Esophagus muscularis mucosa (tissue), 4 donors: ENCODE measurements around the gene ST7. TPM values are rescaled to one million over a fixed set of nuclear protein-coding genes. Genes with fewer than 3 reads are reported as not detected.

Experiments
- DNase-seq: peaks from one replicate; pipeline ENCODE4 v3.0.0-alpha.2; 2017; ENCODE audit errors: extremely low spot score
- H3K27ac ChIP-seq, 4 donors: fragments of 200-600 bp; sonication (generic); replicated peaks in 1 of 4; 1 replicate in 3 of 4; 2 replicates in 1 of 4; pipeline ENCODE4 v1.5.1; 2016 to 2019; ENCODE audit warnings: mild to moderate bottlenecking in 1 of 4
- H3K27me3 ChIP-seq, 4 donors: fragments of 200-600 bp; sonication (generic); one replicate each; pipeline versions ENCODE4 v1.5.1 to v1.6.0; 2016 to 2019
- H3K36me3 ChIP-seq, 4 donors: fragments of 200-600 bp; sonication (generic); one replicate each; pipeline ENCODE4 v1.5.1; 2016 to 2019
- H3K4me1 ChIP-seq, 4 donors: fragments of 200-600 bp; sonication (generic); one replicate each; pipeline ENCODE4 v1.5.1; 2016 to 2019
- H3K4me3 ChIP-seq, 4 donors: fragments of 200-600 bp; sonication (generic); 1 replicate in 2 of 4; 2 replicates in 2 of 4; pipeline ENCODE4 v1.5.1; 2016 to 2019; ENCODE audit warnings: mild to moderate bottlenecking in 4 of 4, moderate library complexity in 1 of 4
- H3K9me3 ChIP-seq, 4 donors: fragments of 200-600 bp; sonication (generic); 1 replicate in 3 of 4; 2 replicates in 1 of 4; pipeline ENCODE4 v1.5.1; 2016 to 2019
- CTCF ChIP-seq, 3 experiments: fragments of 200-600 bp in 2 of 3; fragments of 450-650 bp in 1 of 3; sonication (generic) in 2 of 3; IDR thresholded peaks; one replicate each; pipeline ENCODE4 v1.5.1; 2017 to 2019; ENCODE audit warnings: antibody characterized with exemption in 3 of 3, mild to moderate bottlenecking in 2 of 3, moderate library complexity in 1 of 3
- EP300 ChIP-seq: sonication (generic); formaldehyde crosslinking; IDR thresholded peaks from one replicate; pipeline ENCODE4 v1.6.1; 2017; ENCODE audit warnings: antibody characterized with exemption
- POLR2A ChIP-seq: fragments of 450-650 bp; IDR thresholded peaks from one replicate; pipeline ENCODE4 v1.6.1; 2017; ENCODE audit warnings: antibody characterized with exemption, moderate library complexity, mild to moderate bottlenecking, low read depth
- POLR2AphosphoS5 ChIP-seq, 2 donors: sonication (generic); formaldehyde crosslinking; IDR thresholded peaks; one replicate each; pipeline ENCODE4 v1.6.1; 2017; ENCODE audit warnings: antibody characterized with exemption in 2 of 2
- WGBS: methylation state at CpG from one replicate; pipeline ENCODE4 v1.1.5; 2018; 5-methylcytosine and 5-hydroxymethylcytosine counted together
- intact Hi-C: fragments of 100-400 bp; cut with DNase I; formaldehyde crosslinking; loops from one replicate; pipeline ENCODE4 v1.15.1; 2023
- total RNA-seq, 4 donors: library from RNA; depleted of rRNA; stranded (reverse); fragments of >200 nt; gene quantifications; one replicate each; pipeline versions ENCODE4 v1.1.0 to v1.2.1, GENCODE V29; 2016

The ST7 gene
- total RNA-seq, 4 donors from 2014 or later = 16.9 to 22.0 (median 18.2) TPM

DNA sequence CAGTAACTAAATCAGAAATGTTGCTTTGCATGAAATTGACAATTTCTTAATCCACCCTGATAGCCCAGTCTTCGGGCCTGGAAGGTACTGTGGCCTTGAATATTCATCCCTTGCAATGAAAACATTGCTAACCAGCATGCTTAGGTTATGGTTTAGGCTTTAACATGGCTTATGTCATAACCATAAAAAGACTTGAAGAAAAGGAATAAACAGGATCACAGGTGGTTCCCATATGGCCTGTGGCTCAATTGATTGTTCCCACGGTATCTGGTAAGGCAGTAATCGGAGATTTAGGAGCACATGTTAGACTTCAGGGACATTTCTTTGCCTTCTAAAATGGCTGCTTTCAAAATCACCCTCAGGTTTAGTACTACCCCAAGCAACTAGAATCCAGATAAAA is 139.5 kb downstream of the ST7 start:
- H3K9me3 ChIP-seq = no peaks in the 10 kb centered on the region
- intact Hi-C loops = no loop called here
- H3K4me3 ChIP-seq = no peak overlapping the region
- TF ChIP-seq CTCF (IDR thresholded peaks at IDR 0.05) = no peak
- TF ChIP-seq POLR2A = no peak
- H3K27me3 ChIP-seq = no peaks in the 10 kb centered on the region
- WGBS = 88% methylated on average over 3 of the region's 3 CpGs
- no peak for DNase-seq
- H3K4me1 ChIP-seq = peaks cover 4 to 13% (median 7%) of the 10 kb centered on the region in 4 donors
- H3K27ac ChIP-seq = no peak overlapping the region
- H3K36me3 ChIP-seq = no peaks in the 10 kb centered on the region

GRCh38 chr7:117094457-117094856 is 141.2 kb downstream of the ST7 start:
- WGBS = 95% methylated on average over 3 of the region's 3 CpGs
- no peaks in the 10 kb centered on the region for H3K27me3 ChIP-seq
- H3K9me3 ChIP-seq = no peaks in the 10 kb centered on the region
- intact Hi-C loops = no loop called here
- peaks cover 4 to 13% (median 9%) of the 10 kb centered on the region in 4 donors for H3K4me1 ChIP-seq
- H3K36me3 ChIP-seq = no peaks in the 10 kb centered on the region
- H3K27ac ChIP-seq = no peak overlapping the region
- TF ChIP-seq EP300 (no peak), CTCF (IDR thresholded peaks at IDR 0.05) (no peak), POLR2A (no peak), POLR2AphosphoS5 (IDR thresholded peaks at IDR 0.05) (no peak)
- H3K4me3 ChIP-seq = no peak overlapping the region
- DNase-seq = no peak

- no peaks in the 10 kb centered on the region for H3K36me3 ChIP-seq
- H3K27ac ChIP-seq = no peak overlapping the region
- no peaks in the 10 kb centered on the region for H3K9me3 ChIP-seq
- no peak overlapping the region for H3K4me3 ChIP-seq
- no peaks in the 10 kb centered on the region for H3K27me3 ChIP-seq
- H3K4me1 ChIP-seq = peaks cover 4 to 13% (median 9%) of the 10 kb centered on the region in 4 donors
- intact Hi-C loops = no loop called here
- TF ChIP-seq POLR2A (no peak), EP300 (no peak), CTCF (IDR thresholded peaks at IDR 0.05) (no peak), POLR2AphosphoS5 (IDR thresholded peaks at IDR 0.05) (no peak)
- no peak for DNase-seq
- WGBS = 98% methylated on average over 5 of the region's 5 CpGs
These were observed 141.8 kb downstream of the ST7 start for GRCh38 chr7:117095055-117095454.

GRCh38 chr7:117096330-117096729 is 143.0 kb downstream of the ST7 start:
- 85% methylated on average over 4 of the region's 4 CpGs for WGBS
- intact Hi-C loops = no loop called here
- TF ChIP-seq POLR2A (no peak), EP300 (no peak), CTCF (IDR thresholded peaks at IDR 0.05) (no peak), POLR2AphosphoS5 (IDR thresholded peaks at IDR 0.05) (no peak)

GRCh38 chr7:117096942-117097341 is 143.6 kb downstream of the ST7 start:
- Histone ChIP-seq H3K4me3 (no peak overlapping the region), H3K4me1 (peaks cover 0 to 13% (median 4%) of the 10 kb centered on the region in 4 donors), H3K27ac (no peak overlapping the region), H3K27me3 (no peaks in the 10 kb centered on the region), H3K9me3 (no peaks in the 10 kb centered on the region), H3K36me3 (no peaks in the 10 kb centered on the region)
- intact Hi-C loops = no loop called here
- DNase-seq = no peak
- no peak for TF ChIP-seq CTCF (IDR thresholded peaks at IDR 0.05)
- no peak for TF ChIP-seq EP300
- no peak for TF ChIP-seq POLR2AphosphoS5 (IDR thresholded peaks at IDR 0.05)
- TF ChIP-seq POLR2A = no peak

More at GRCh38 chr7:117096330-117096729, 143.0 kb downstream of the ST7 start:
- Histone ChIP-seq H3K9me3 (no peaks in the 10 kb centered on the region), H3K4me1 (peaks cover 4 to 13% (median 5%) of the 10 kb centered on the region in 4 donors), H3K4me3 (no peak overlapping the region), H3K27ac (no peak overlapping the region), H3K36me3 (no peaks in the 10 kb centered on the region), H3K27me3 (no peaks in the 10 kb centered on the region)
- no peak for DNase-seq
